CD14-positive monocyte (primary cell): ENCODE measurements around the gene CTCFL. TPM values are rescaled to one million over a fixed set of nuclear protein-coding genes. Genes with fewer than 3 reads are reported as not detected.
A peak's percentile ranks its signal among the peaks of the same experiment; 100 is the strongest.

ENCODE experiments used
- DNase-seq, 3 donors: peaks; one replicate each; pipeline ENCODE4 v3.0.0-alpha.2; 2011 to 2022
- H2AFZ ChIP-seq: 2 replicates; pipeline ENCODE4 v1.6.0; 2012; ENCODE audit warnings: mild to moderate bottlenecking, low read depth, low read length, inconsistent platforms; ENCODE audit not compliant: insufficient read depth, poor library complexity, severe bottlenecking
- H3K27ac ChIP-seq, 2 donors: 1 replicate in 1 of 2; 2 replicates in 1 of 2; pipeline ENCODE4 v1.5.1; 2012 to 2013; ENCODE audit warnings: low read length in 2 of 2, control low read depth in 1 of 2, inconsistent platforms in 1 of 2, low read depth in 1 of 2, mild to moderate bottlenecking in 1 of 2
- H3K27me3 ChIP-seq, 2 donors: one replicate each; pipeline versions ENCODE4 v1.6.0 to v1.6.1; 2011 to 2013; ENCODE audit warnings: low read length in 2 of 2; ENCODE audit not compliant: control insufficient read depth in 2 of 2, insufficient read depth in 2 of 2
- H3K36me3 ChIP-seq, 2 donors: replicated peaks in 1 of 2; 1 replicate in 1 of 2; 2 replicates in 1 of 2; pipeline versions ENCODE4 v1.5.1 to v1.6.1; 2012 to 2013; ENCODE audit warnings: low read length in 2 of 2, control low read depth in 1 of 2, inconsistent platforms in 1 of 2, mild to moderate bottlenecking in 1 of 2; ENCODE audit not compliant: insufficient read depth in 2 of 2, control insufficient read depth in 1 of 2
- H3K4me1 ChIP-seq, 2 donors: 1 replicate in 1 of 2; 2 replicates in 1 of 2; pipeline versions ENCODE4 v1.5.1 to v1.6.1; 2012 to 2013; ENCODE audit warnings: low read length in 2 of 2, control low read depth in 1 of 2, inconsistent platforms in 1 of 2, mild to moderate bottlenecking in 1 of 2, moderate library complexity in 1 of 2; ENCODE audit not compliant: insufficient read depth in 2 of 2, control insufficient read depth in 1 of 2
- H3K4me2 ChIP-seq: replicated peaks from 2 replicates; pipeline ENCODE3; 2012; ENCODE audit warnings: low read length, moderate library complexity, mild to moderate bottlenecking; ENCODE audit not compliant: poor library complexity, severe bottlenecking; ENCODE audit errors: extremely low read depth
- H3K4me3 ChIP-seq, 3 experiments: fragments of 200-600 bp in 1 of 3; sonication (generic) in 1 of 3; replicated peaks in 1 of 3; 1 replicate in 2 of 3; 2 replicates in 1 of 3; pipeline ENCODE4 v1.5.1; 2011 to 2013; ENCODE audit warnings: low read length in 3 of 3, mild to moderate bottlenecking in 3 of 3, control low read depth in 2 of 3, low read depth in 2 of 3, inconsistent platforms in 1 of 3, moderate library complexity in 1 of 3
- H3K79me2 ChIP-seq: 2 replicates; pipeline ENCODE4 v1.6.0; 2012; ENCODE audit warnings: mild to moderate bottlenecking, control low read depth, inconsistent platforms, low read length, moderate library complexity; ENCODE audit not compliant: insufficient read depth
- H3K9ac ChIP-seq: 2 replicates; pipeline ENCODE4 v1.6.0; 2017; ENCODE audit warnings: low read length, mild to moderate bottlenecking; ENCODE audit not compliant: insufficient read depth, poor library complexity, severe bottlenecking
- H3K9me3 ChIP-seq, 2 donors: replicated peaks in 1 of 2; 1 replicate in 1 of 2; 2 replicates in 1 of 2; pipeline versions ENCODE4 v1.5.1 to v1.6.1; 2012 to 2013; ENCODE audit warnings: low read length in 2 of 2, control low read depth in 1 of 2; ENCODE audit not compliant: control insufficient read depth in 1 of 2, insufficient read depth in 1 of 2
- H4K20me1 ChIP-seq: 2 replicates; pipeline ENCODE4 v1.6.0; 2012; ENCODE audit warnings: mild to moderate bottlenecking, low read length, control low read depth, moderate library complexity; ENCODE audit not compliant: insufficient read depth
- H3K27ac Mint-ChIP-seq, 7 donors: one replicate each; pipeline ENCODE4 v1.8.0; 2020; ENCODE audit warnings: mild to moderate bottlenecking in 7 of 7, mixed read lengths in 7 of 7, moderate library complexity in 6 of 7, inconsistent platforms in 2 of 7
- H3K27me3 Mint-ChIP-seq, 3 donors: one replicate each; pipeline ENCODE4 v1.8.0; 2021 to 2022; ENCODE audit warnings: low read depth in 3 of 3, mild to moderate bottlenecking in 3 of 3, mixed read lengths in 3 of 3, moderate library complexity in 3 of 3, inconsistent platforms in 1 of 3
- H3K36me3 Mint-ChIP-seq, 2 donors: one replicate each; pipeline ENCODE4 v1.8.0; 2020; ENCODE audit warnings: mixed read lengths in 2 of 2, inconsistent platforms in 1 of 2, mild to moderate bottlenecking in 1 of 2
- H3K4me1 Mint-ChIP-seq: one replicate; pipeline ENCODE4 v1.8.0; 2020; ENCODE audit warnings: mild to moderate bottlenecking, mixed read lengths
- H3K4me3 Mint-ChIP-seq, 2 donors: one replicate each; pipeline ENCODE4 v1.8.0; 2020; ENCODE audit warnings: mild to moderate bottlenecking in 2 of 2, mixed read lengths in 2 of 2, moderate library complexity in 1 of 2
- H3K9me3 Mint-ChIP-seq, 7 donors: one replicate each; pipeline ENCODE4 v1.8.0; 2020 to 2022; ENCODE audit warnings: mixed read lengths in 7 of 7, mild to moderate bottlenecking in 6 of 7, moderate library complexity in 6 of 7, inconsistent platforms in 2 of 7
- WGBS: methylation state at CpG from one replicate; pipeline ENCODE4 v1.1.5; 2013; ENCODE audit warnings: missing lambda C conversion rate; ENCODE audit not compliant: insufficient coverage; 5-methylcytosine and 5-hydroxymethylcytosine counted together
- intact Hi-C, 2 donors: fragments of 100-400 bp; cut with micrococcal nuclease; formaldehyde crosslinking; loops; one replicate each; pipeline versions ENCODE4 v1.15.0 to v1.15.1; 2023
- polyA plus RNA-seq, 3 donors: library from polyadenylated mRNA; depleted of rRNA in 1 of 3; unstranded in 2 of 3; stranded (reverse) in 1 of 3; fragments of 300-500 nt in 2 of 3; fragments of >200 nt in 1 of 3; fragmentation: Illumina TruSeq in 2 of 3; gene quantifications; 1 replicate in 2 of 3; 2 replicates in 1 of 3; pipeline ENCODE4 v1.2.3, GENCODE V29; 2012 to 2021
- TF ChIP-seq, protein P1 (sequence below): fragments of 200-600 bp; IDR thresholded peaks from one replicate; pipeline ENCODE4 v1.8.0; 2022; ENCODE audit warnings: antibody characterized with exemption, mild to moderate bottlenecking

CTCFL gene
- polyA plus RNA-seq, 3 donors, result not detected

DNA sequence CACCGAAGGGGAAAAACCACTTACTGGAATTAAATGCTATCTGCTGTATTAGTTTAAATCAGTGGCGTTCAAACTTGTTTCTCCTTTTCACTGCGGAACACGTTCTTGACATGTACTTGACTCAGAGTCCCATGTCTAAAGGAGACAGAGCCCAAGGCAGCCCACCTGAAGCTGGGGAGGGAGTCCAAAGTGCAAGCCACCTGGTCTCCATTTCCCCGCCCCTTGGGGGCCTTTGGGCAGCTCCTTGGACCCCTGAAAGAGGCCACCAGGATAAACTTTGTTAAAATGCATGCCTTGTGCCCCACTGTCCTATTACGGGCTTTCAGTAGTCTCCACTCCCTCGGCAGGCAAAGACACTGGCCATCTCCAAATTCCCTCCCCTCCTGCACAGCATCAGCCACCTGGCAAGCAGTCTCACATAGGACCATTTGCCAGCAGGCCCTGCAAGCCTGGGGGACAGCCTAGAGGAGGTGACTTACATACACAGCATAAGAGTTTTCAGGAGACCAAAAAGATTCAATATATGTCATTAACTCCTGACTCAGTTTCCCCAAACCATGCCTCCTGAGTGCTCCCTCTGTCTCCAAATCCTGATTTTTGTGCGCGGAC is 42.6 kb upstream of the CTCFL start:
- H3K4me3 Mint-ChIP-seq, result no peak overlapping the region
- H3K9me3 Mint-ChIP-seq, result no peaks in the 10 kb centered on the region
- H3K36me3 Mint-ChIP-seq, result no peaks in the 10 kb centered on the region

GRCh38 chr20:57566803-57567459 is 42.0 kb upstream of the CTCFL start:
- Histone ChIP-seq H3K9ac (no peak overlapping the region), H3K36me3 (no peaks in the 10 kb centered on the region), H3K4me1 (no peaks in the 10 kb centered on the region), H3K4me3 (no peak overlapping the region), H3K4me2 (no peak overlapping the region), H2AFZ (no peak overlapping the region), H3K9me3 (no peaks in the 10 kb centered on the region), H3K79me2 (no peaks in the 10 kb centered on the region), H3K27ac (no peak overlapping the region), H4K20me1 (no peaks in the 10 kb centered on the region), H3K27me3 (peaks cover 0 to 4% of the 10 kb centered on the region in 2 donors)
- intact Hi-C loops, result no loop called here
- Mint-ChIP-seq H3K36me3 (no peaks in the 10 kb centered on the region), H3K27me3 (peaks cover 18 to 22% (median 21%) of the 10 kb centered on the region in 3 donors), H3K4me1 (no peaks in the 10 kb centered on the region), H3K4me3 (peak overlapping the region in 1 of 2 donors; percentile 16), H3K27ac (no peak overlapping the region), H3K9me3 (no peaks in the 10 kb centered on the region)
- WGBS, result 53% methylated on average over 3 of the region's 10 CpGs
- TF ChIP-seq, protein P1, sequence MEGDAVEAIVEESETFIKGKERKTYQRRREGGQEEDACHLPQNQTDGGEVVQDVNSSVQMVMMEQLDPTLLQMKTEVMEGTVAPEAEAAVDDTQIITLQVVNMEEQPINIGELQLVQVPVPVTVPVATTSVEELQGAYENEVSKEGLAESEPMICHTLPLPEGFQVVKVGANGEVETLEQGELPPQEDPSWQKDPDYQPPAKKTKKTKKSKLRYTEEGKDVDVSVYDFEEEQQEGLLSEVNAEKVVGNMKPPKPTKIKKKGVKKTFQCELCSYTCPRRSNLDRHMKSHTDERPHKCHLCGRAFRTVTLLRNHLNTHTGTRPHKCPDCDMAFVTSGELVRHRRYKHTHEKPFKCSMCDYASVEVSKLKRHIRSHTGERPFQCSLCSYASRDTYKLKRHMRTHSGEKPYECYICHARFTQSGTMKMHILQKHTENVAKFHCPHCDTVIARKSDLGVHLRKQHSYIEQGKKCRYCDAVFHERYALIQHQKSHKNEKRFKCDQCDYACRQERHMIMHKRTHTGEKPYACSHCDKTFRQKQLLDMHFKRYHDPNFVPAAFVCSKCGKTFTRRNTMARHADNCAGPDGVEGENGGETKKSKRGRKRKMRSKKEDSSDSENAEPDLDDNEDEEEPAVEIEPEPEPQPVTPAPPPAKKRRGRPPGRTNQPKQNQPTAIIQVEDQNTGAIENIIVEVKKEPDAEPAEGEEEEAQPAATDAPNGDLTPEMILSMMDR, result no peak
- DNase-seq, result no peak

More for the DNA sequence above, 42.6 kb upstream of the CTCFL start:
- Histone ChIP-seq H3K79me2 (no peaks in the 10 kb centered on the region), H3K4me3 (no peak overlapping the region), H3K27ac (no peak overlapping the region), H3K9me3 (no peaks in the 10 kb centered on the region), H3K4me2 (no peak overlapping the region), H3K36me3 (no peaks in the 10 kb centered on the region), H4K20me1 (no peaks in the 10 kb centered on the region), H3K4me1 (no peaks in the 10 kb centered on the region), H2AFZ (no peak overlapping the region), H3K9ac (no peak overlapping the region), H3K27me3 (peaks cover 0 to 4% of the 10 kb centered on the region in 2 donors)
- TF ChIP-seq, protein P1, result no peak
- intact Hi-C loops, result no loop called here
- DNase-seq, result no peak
- 80% methylated on average over 8 of the region's 9 CpGs for WGBS
- Mint-ChIP-seq H3K4me1 (no peaks in the 10 kb centered on the region), H3K27ac (no peak overlapping the region), H3K27me3 (peaks cover 17 to 23% (median 23%) of the 10 kb centered on the region in 3 donors)
